ENCODE measurements around the gene PPM1L.

The PPM1L gene

GRCh38 chr3:161070980-161071663, 315.1 kb downstream of the PPM1L start:
- TF ChIP-seq GATA1 (IDR thresholded peaks at IDR 0.05; ENCODE audit: low read depth, low read length) (no peak), POLR2A (IDR thresholded peaks at IDR 0.05; ENCODE audit: low read length) (no peak)
- no peak for DNase-seq

- peak in 1 of 2 experiments; percentile 31 for DNase-seq
Measured at GRCh38 chr3:161072211-161072621, 316.2 kb downstream of the PPM1L start.

DNA sequence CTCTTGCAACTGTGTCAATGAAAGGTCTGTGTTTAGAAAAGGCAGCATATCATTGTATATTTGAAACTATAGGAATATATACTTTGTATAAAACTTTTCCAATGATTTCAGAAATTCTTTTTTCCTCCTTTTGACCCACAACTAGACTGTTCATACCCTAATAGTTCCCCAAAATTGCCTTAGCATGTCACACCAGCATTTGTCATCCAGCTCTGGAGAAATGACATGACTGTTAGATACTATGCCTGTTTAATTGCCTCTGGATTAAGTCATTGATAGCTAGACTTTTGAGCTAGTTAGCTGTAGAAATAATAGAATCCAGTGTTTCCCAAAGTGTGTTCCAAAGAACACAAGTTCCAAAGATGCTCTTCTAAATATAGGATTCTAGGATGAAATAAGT, 316.7 kb downstream of the PPM1L start:
- DNase-seq, result peak in 1 of 2 experiments; percentile 19
- TF ChIP-seq POLR2A (IDR thresholded peaks at IDR 0.05; ENCODE audit: low read length) (no peak), GATA1 (IDR thresholded peaks at IDR 0.05; ENCODE audit: low read depth, low read length) (no peak)

More at GRCh38 chr3:161072211-161072621, 316.2 kb downstream of the PPM1L start:
- TF ChIP-seq POLR2A (IDR thresholded peaks at IDR 0.05; ENCODE audit: low read length) (no peak), GATA1 (IDR thresholded peaks at IDR 0.05; ENCODE audit: low read depth, low read length) (no peak)

DNA sequence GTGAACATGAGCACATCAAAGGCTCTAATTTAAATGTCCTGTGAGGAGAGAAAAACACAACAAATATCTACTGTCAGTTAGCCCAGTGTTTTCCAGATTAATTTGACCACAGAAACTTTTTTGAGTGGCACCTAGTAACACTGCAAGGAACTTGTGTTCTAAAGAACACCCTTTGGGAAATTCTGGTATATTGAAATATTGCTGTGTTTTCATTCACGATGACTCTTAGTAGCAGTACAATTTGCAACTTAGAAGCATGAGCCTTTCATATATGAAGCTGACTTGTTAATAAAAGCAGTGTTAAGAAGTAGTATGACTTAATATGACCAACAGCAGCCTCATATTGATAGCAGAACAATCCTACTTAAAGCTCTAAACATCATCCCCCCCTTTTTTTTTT, 317.1 kb downstream of the PPM1L start:
- TF ChIP-seq GATA1 (IDR thresholded peaks at IDR 0.05; ENCODE audit: low read depth, low read length) (no peak), POLR2A (IDR thresholded peaks at IDR 0.05; ENCODE audit: low read length) (no peak)
- no peak for DNase-seq

- TF ChIP-seq GATA1 (IDR thresholded peaks at IDR 0.05; ENCODE audit: low read depth, low read length) (no peak), POLR2A (IDR thresholded peaks at IDR 0.05; ENCODE audit: low read length) (no peak)
- no peak for DNase-seq
Measured at GRCh38 chr3:161081633-161082032, 325.6 kb downstream of the PPM1L start.

DNA sequence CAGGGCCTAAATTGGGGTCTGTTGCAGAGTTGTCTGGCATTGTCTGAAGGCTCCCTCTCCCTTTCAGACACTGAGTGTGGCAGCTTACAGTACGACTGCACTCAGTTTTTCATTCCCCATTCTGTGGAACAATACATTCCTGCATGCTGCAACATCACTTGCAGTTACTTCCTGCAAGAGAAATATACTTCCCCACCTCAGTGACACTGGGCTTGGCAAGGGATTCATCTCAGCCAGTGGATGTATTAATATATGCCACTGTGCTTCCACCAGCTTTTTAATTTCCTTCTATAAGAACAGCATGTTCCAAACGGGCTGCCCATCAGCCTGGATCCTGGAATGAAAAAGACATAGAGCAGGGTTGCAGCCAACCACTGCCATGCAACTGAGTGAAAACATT, 326.0 kb downstream of the PPM1L start:
- no peak for DNase-seq
- TF ChIP-seq POLR2A (IDR thresholded peaks at IDR 0.05; ENCODE audit: low read length), result no peak

DNA sequence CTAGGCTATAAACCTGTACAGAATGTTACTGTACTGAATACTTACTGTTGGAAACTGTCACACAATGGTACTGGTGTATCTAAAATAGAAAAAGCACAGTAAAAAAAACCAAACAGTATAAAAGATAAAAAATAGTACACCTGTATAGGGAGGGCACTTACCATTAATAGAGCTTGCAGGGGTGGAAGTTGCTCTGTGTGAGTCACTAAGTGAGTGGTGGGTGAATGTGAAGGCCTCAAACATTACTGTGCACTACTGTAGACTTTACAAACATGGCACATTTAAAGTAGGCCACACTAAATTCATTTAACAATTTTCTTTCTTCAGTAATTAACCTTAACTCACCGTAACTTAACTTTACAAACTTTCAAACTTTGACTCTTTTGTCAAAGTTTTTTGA, 327.1 kb downstream of the PPM1L start:
- TF ChIP-seq POLR2A (IDR thresholded peaks at IDR 0.05; ENCODE audit: low read length), result no peak
- TF ChIP-seq GATA1 (IDR thresholded peaks at IDR 0.05; ENCODE audit: low read depth, low read length), result no peak
- no peak for DNase-seq

DNA sequence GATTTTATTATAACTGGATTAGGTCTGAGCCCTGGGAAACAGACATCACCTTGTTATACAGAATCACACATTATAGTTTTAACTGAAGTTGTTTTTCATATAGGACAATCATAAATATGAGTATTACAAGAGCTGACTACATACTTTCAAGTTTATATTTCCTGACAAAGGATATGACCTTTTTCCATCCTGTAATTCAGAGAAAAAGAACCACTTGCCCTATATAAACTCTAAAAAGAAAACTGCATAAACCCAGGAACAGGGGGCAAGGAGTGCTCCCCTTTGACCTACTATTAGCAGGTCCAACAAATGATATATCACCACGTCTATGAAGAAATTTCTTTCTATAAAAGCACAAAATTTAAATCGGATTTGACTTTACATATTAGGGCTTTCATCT, 328.2 kb downstream of the PPM1L start:
- TF ChIP-seq GATA1 (IDR thresholded peaks at IDR 0.05; ENCODE audit: low read depth, low read length) (no peak), POLR2A (IDR thresholded peaks at IDR 0.05; ENCODE audit: low read length) (no peak)
- no peak for DNase-seq

DNA sequence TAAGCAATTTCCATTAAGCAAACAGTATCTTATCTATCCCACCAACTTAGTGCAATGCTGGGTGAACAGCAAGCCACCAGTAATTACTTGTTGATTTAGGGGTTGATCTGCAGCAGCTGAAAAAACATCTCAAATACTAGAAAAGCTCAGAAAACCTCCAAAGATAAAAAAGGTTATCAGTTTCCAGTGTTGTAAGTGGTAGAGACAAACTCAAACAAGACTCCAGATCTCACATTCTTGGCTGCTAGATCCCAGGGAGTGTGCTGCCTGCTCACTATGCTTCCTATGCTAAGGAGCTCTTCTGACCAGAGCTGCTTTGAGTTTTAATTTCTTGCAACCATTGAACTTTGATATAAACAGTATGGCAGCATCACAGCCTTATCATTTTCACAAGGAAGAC, 337.9 kb downstream of the PPM1L start:
- no peak for TF ChIP-seq GATA1 (IDR thresholded peaks at IDR 0.05; ENCODE audit: low read depth, low read length)
- TF ChIP-seq POLR2A (IDR thresholded peaks at IDR 0.05; ENCODE audit: low read length), result no peak
- peak; percentile 2 to 6 for DNase-seq

GRCh38 chr3:161096771-161097367, 340.8 kb downstream of the PPM1L start:
- DNase-seq, result peak in 1 of 2 experiments; percentile 20
- no peak for TF ChIP-seq POLR2A (IDR thresholded peaks at IDR 0.05; ENCODE audit: low read length)
- TF ChIP-seq GATA1 (IDR thresholded peaks at IDR 0.05; ENCODE audit: low read depth, low read length), result no peak

- TF ChIP-seq GATA1 (IDR thresholded peaks at IDR 0.05; ENCODE audit: low read depth, low read length) (no peak), POLR2A (IDR thresholded peaks at IDR 0.05; ENCODE audit: low read length) (no peak)
- no peak for DNase-seq
Measured at GRCh38 chr3:161100994-161101393, 345.0 kb downstream of the PPM1L start.

DNA sequence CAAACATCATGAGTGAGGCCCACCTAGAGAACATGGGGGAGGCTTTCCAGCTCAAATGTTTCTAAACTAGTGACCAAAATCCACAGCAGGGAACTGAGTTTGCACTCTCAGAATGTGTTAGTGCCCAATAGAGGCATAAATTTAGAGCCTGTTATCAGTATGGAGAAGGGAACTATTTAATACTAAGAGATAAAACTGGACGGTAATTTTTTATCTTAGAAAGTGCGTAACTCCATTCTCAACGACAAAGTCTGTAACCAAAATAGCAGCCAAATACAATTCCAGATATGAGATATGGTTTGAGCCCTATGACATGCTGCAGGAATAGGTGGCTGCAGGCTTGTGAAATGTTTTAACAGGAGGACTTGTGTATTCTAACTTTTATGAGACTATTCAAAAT, 345.6 kb downstream of the PPM1L start:
- TF ChIP-seq GATA1 (IDR thresholded peaks at IDR 0.05; ENCODE audit: low read depth, low read length), result no peak
- TF ChIP-seq POLR2A (IDR thresholded peaks at IDR 0.05; ENCODE audit: low read length), result no peak
- DNase-seq, result peak in 1 of 2 experiments; percentile 7

GRCh38 chr3:161103776-161104385, 347.9 kb downstream of the PPM1L start:
- TF ChIP-seq POLR2A (IDR thresholded peaks at IDR 0.05; ENCODE audit: low read length) (no peak), GATA1 (IDR thresholded peaks at IDR 0.05; ENCODE audit: low read depth, low read length) (no peak)
- peak; percentile 11 to 44 for DNase-seq

Data from erythroblast (primary cell).